ENCODE measurements around the gene BCAS3.

- TF ChIP-seq EZH2phosphoT487 (IDR thresholded peaks at IDR 0.05; ENCODE audit: borderline replicate concordance, low read length) (no peak), CTCF (IDR thresholded peaks at IDR 0.05; ENCODE audit: low read depth, low read length, poor library complexity, severe bottlenecking) (no peak)
Observed at GRCh38 chr17:61065263-61065773, 387.7 kb downstream of the BCAS3 start.

Measured in DOHH2 (cell line).